Subcutaneous adipose tissue (tissue), 4 donors: ENCODE data around the gene CSTB. TPM values are rescaled to one million over a fixed set of nuclear protein-coding genes. Genes with fewer than 3 reads are reported as not detected.

ENCODE experiments used
- CTCF ChIP-seq: fragments of 450-650 bp; IDR thresholded peaks from one replicate; pipeline ENCODE4 v1.5.1; 2016; ENCODE audit warnings: low read depth, mild to moderate bottlenecking, control low read depth, antibody characterized with exemption, moderate library complexity
- total RNA-seq, 4 donors: library from RNA; depleted of rRNA; stranded (reverse); fragments of >200 nt; gene quantifications; one replicate each; pipeline ENCODE4 v1.1.0, GENCODE V29; 2016

CSTB gene
- total RNA-seq, 4 donors from 2014 or later, result 14.5 to 61.4 (median 34.9) TPM

GRCh38 chr21:43762303-43763128, 13.6 kb downstream of the CSTB start:
- TF ChIP-seq CTCF, result no peak

- TF ChIP-seq CTCF, result no peak
Measured at GRCh38 chr21:43761886-43762285, 14.2 kb downstream of the CSTB start.

DNA sequence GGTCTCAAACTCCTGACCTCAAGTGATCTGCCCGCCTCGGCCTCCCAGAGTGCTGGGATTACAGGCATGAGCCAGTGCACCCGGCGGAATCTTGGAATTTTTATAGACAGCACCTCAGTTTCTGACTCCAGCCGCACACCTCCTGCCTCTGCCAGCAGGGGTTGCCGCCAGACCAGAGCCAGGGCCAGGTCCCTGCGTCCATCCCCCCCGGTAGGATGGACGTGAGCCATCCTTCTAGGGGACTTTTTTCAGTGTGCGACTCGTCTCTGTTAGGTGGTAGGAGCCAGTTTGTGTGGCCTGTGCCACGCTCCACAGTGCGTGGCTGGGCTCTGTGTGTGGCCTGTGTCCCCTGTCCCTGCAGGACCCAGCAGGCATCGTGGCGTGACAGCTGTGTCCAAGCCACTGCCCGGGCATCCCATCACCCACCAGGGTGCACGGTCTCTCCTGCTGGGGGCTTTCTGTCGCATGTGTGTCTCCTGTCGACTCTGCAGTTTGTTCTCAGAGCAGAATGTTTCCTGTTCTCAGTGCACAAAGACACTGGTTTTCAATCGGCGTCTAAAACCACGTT, 15.6 kb downstream of the CSTB start:
- no peak for TF ChIP-seq CTCF

DNA sequence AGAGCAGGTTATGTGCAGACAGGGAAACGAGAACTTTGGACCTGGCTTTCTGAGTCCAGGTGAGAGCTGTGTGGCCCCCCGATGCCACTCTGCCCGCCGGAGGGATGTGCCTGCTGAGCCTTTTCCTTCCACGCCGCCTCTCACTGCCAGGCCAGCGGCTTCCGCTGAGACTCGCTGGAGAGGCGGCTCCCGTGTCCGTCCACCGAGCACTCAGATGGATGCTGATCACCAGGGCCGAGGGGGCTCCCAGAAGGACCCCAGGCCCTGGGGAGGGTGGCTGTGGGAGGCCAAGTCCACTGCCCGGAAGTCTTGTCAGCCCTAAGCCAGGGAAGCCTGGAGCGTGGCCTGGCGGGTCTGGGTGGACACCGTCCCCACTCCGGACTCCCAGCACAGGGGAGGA, 16.5 kb downstream of the CSTB start:
- no peak for TF ChIP-seq CTCF

- no peak for TF ChIP-seq CTCF
Measured at GRCh38 chr21:43758811-43759210, 17.3 kb downstream of the CSTB start.

- TF ChIP-seq CTCF, result no peak
Measured at GRCh38 chr21:43758111-43758641, 17.9 kb downstream of the CSTB start.

DNA sequence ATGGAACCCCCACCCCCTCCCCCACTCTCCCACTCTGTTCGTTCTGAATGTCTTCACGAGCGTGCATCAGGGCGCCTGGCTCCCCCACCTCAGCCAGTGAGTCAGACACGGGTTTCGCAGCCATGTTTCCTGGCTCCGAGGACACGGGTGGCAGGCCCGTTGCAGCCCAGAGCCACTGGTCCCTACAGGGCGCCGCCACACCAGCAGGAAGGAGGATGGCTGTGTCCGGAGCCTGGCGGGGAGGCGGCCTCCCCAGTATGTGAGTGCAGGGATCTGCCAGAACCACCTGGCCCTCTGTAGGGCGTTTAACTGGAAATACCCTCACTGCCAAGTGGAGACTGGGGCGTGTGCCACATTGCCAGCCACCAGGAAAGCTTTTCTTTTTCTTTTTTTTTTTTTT, 18.5 kb downstream of the CSTB start:
- no peak for TF ChIP-seq CTCF
